ENCODE measurements around the gene CLHC1. TPM values are rescaled to one million over a fixed set of nuclear protein-coding genes. Genes with fewer than 3 reads are reported as not detected.
A peak's percentile ranks its signal among the peaks of the same experiment; 100 is the strongest.

Gene CLHC1
- total RNA-seq, 1 experiment from 2014 or later, result 32.8 TPM

- intact Hi-C loops (cut with micrococcal nuclease), result loop anchor here (5.0 kb wide), 3 partner anchors 184 to 331 kb away; partner anchors contain the start of gene CCDC88A
- TSS peak; percentile 64 for BruUV-seq (replicated peaks)
- no peak for TF ChIP-seq CTCF (IDR thresholded peaks at IDR 0.05; ENCODE audit: unreplicated experiment)
- Mint-ChIP-seq H3K4me3 (ENCODE audit: unreplicated experiment) (peak overlapping the region; percentile 87), H3K9me3 (ENCODE audit: unreplicated experiment) (no peaks in the 10 kb centered on the region), H3K4me1 (ENCODE audit: insufficient read depth, unreplicated experiment) (peaks cover 30% of the 10 kb centered on the region), H3K27me3 (ENCODE audit: insufficient read depth, unreplicated experiment) (no peaks in the 10 kb centered on the region), H3K27ac (ENCODE audit: low read depth, unreplicated experiment) (peak overlapping the region; percentile 96), H3K36me3 (ENCODE audit: insufficient read depth, unreplicated experiment) (peaks cover 68% of the 10 kb centered on the region)
- ChIA-PET POLR2A (interaction anchor here (0.6 to 1.5 kb wide), 30 partner anchors 9 to 510 kb away, joined by 3 to 20 read pairs (median 4); partner anchors contain the start of genes CCDC88A, CFAP36, EML6 and MTIF2), CTCF (interaction anchor here (0.5 to 0.7 kb wide), 2 partner anchors 12 to 184 kb away, joined by 3 read pairs; no protein-coding TSS in a partner anchor)
- DNase-seq (ENCODE audit: unreplicated experiment), result peak; percentile 33
Observed at GRCh38 chr2:55232863-55233657, 967 bp upstream of the CLHC1 start.

DNA sequence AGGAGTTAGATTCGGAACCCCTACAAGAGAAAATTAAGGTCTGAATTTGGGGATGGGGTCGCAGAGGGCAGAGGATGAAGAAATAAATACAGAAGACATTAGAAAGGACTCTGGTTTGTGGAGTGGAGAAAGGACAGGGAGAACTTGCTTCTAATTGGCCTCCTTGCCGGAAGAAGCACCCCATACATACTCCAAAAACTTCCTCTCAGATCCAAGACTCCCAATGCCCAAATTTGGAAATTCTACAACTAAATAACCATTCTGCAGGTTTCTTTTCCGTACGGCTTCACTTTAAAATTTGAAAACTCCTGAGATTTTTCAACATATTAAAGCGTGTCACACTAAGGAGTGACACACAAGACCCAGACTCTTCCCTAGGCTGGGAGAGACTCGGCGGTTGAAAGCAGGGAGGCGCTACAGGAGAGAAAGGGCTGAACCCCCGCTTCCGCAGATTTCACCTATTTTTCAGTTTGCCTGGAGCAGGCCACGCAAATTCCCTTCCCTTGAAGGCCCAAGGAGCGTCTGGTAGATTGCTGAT, 478 bp downstream of the CLHC1 start:
- CTCF ChIA-PET, result interaction anchor here (0.6 kb wide), 1 partner anchor 183 kb away, joined by 3 read pairs; no protein-coding TSS in a partner anchor
- intact Hi-C loops (cut with micrococcal nuclease), result loop anchor here (5.0 kb wide), 3 partner anchors 186 to 329 kb away; partner anchors contain the start of gene CCDC88A
- TSS peak; percentile 64 for BruUV-seq (replicated peaks)
- TF ChIP-seq CTCF (IDR thresholded peaks at IDR 0.05; ENCODE audit: unreplicated experiment), result no peak
- peak; percentile 50 for DNase-seq (ENCODE audit: unreplicated experiment)
- peaks cover 36% of the 10 kb centered on the region for H3K4me1 Mint-ChIP-seq (ENCODE audit: insufficient read depth, unreplicated experiment)
- H3K27ac Mint-ChIP-seq (ENCODE audit: low read depth, unreplicated experiment), result peak overlapping the region; percentile 96
- no peaks in the 10 kb centered on the region for H3K27me3 Mint-ChIP-seq (ENCODE audit: insufficient read depth, unreplicated experiment)
- no peaks in the 10 kb centered on the region for H3K9me3 Mint-ChIP-seq (ENCODE audit: unreplicated experiment)
- POLR2A ChIA-PET, result interaction anchor here (0.8 to 1.7 kb wide), 3 partner anchors 12 to 221 kb away, joined by 3 to 5 read pairs (median 4); no protein-coding TSS in a partner anchor
- peaks cover 54% of the 10 kb centered on the region for H3K36me3 Mint-ChIP-seq (ENCODE audit: insufficient read depth, unreplicated experiment)
- H3K4me3 Mint-ChIP-seq (ENCODE audit: unreplicated experiment), result peak overlapping the region; percentile 87

DNA sequence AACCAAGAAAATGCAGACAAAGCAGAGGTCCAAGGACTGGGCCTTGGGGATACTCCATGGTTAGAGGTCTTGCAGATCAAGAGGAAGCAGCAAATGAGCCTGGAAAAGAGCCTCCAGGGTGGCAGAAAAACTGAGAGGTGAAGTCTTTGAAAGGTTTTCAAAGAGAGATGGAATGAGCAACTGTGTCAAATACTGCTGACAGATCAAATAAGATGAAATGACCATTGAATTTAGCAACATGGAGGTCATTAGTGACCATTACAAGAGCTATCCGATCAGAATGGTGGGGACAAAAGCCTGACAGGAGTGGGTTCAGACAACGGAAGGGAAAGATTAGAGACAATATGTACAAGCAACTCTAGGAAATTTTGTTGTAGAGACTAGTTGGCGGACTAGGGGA, 1.5 kb downstream of the CLHC1 start:
- CTCF ChIA-PET, result no interaction called here
- Mint-ChIP-seq H3K36me3 (ENCODE audit: insufficient read depth, unreplicated experiment) (peaks cover 46% of the 10 kb centered on the region), H3K27me3 (ENCODE audit: insufficient read depth, unreplicated experiment) (no peaks in the 10 kb centered on the region), H3K4me3 (ENCODE audit: unreplicated experiment) (peak overlapping the region; percentile 87), H3K4me1 (ENCODE audit: insufficient read depth, unreplicated experiment) (peaks cover 36% of the 10 kb centered on the region), H3K27ac (ENCODE audit: low read depth, unreplicated experiment) (peak overlapping the region; percentile 96), H3K9me3 (ENCODE audit: unreplicated experiment) (no peaks in the 10 kb centered on the region)
- POLR2A ChIA-PET, result interaction anchor here (0.8 to 1.7 kb wide), 3 partner anchors 11 to 220 kb away, joined by 3 to 4 read pairs (median 4); no protein-coding TSS in a partner anchor
- BruUV-seq (replicated peaks), result no TSS peak
- intact Hi-C loops (cut with micrococcal nuclease), result loop anchor here (5.0 kb wide), 3 partner anchors 187 to 328 kb away; partner anchors contain the start of gene CCDC88A
- DNase-seq (ENCODE audit: unreplicated experiment), result no peak
- no peak for TF ChIP-seq CTCF (IDR thresholded peaks at IDR 0.05; ENCODE audit: unreplicated experiment)

GRCh38 chr2:55229221-55229620, 2.9 kb downstream of the CLHC1 start:
- CTCF ChIA-PET, result interaction anchor here (0.5 to 0.9 kb wide), 3 partner anchors 47 to 178 kb away, joined by 3 read pairs; no protein-coding TSS in a partner anchor
- no TSS peak for BruUV-seq (replicated peaks)
- H3K4me3 Mint-ChIP-seq (ENCODE audit: unreplicated experiment), result no peak overlapping the region
- H3K27ac Mint-ChIP-seq (ENCODE audit: low read depth, unreplicated experiment), result no peak overlapping the region
- no peak for TF ChIP-seq CTCF (IDR thresholded peaks at IDR 0.05; ENCODE audit: unreplicated experiment)
- POLR2A ChIA-PET, result interaction anchor here (0.6 to 0.7 kb wide), 3 partner anchors 39 to 227 kb away, joined by 3 read pairs; partner anchors contain the start of gene MTIF2
- no peaks in the 10 kb centered on the region for H3K27me3 Mint-ChIP-seq (ENCODE audit: insufficient read depth, unreplicated experiment)
- intact Hi-C loops (cut with micrococcal nuclease), result no loop called here
- H3K9me3 Mint-ChIP-seq (ENCODE audit: unreplicated experiment), result no peaks in the 10 kb centered on the region
- peaks cover 35% of the 10 kb centered on the region for H3K36me3 Mint-ChIP-seq (ENCODE audit: insufficient read depth, unreplicated experiment)
- peaks cover 31% of the 10 kb centered on the region for H3K4me1 Mint-ChIP-seq (ENCODE audit: insufficient read depth, unreplicated experiment)
- DNase-seq (ENCODE audit: unreplicated experiment), result no peak

Data from MCF 10A (cell line).